CD4-positive, alpha-beta T cell treated with Interleukin-17A for 1 hour (primary cell): Measurements from ENCODE around the gene CFAP73.
"Not testable (repeated sequence)": the region's sequence is repeated elsewhere in the genome, so short reads cannot be mapped to it uniquely, and the experiment has no call there.

Source experiments
- DNase-seq: peaks from one replicate; pipeline ENCODE4 v3.0.0-alpha.2; 2020

CFAP73 gene

GRCh38 chr12:113196582-113196981 lies 47.1 kb downstream of the CFAP73 start:
- DNase-seq: no peak

GRCh38 chr12:113196990-113197389 lies 47.5 kb downstream of the CFAP73 start:
- peak; percentile 79 for DNase-seq

- DNase-seq: no peak
These were observed 48.1 kb downstream of the CFAP73 start for GRCh38 chr12:113197518-113198077.

- DNase-seq: no peak
These were observed 48.8 kb downstream of the CFAP73 start for GRCh38 chr12:113198296-113198695.

- DNase-seq: no peak
These were observed 50.7 kb downstream of the CFAP73 start for GRCh38 chr12:113200021-113200797.

GRCh38 chr12:113201187-113202177 lies 52.0 kb downstream of the CFAP73 start:
- no peak for DNase-seq

GRCh38 chr12:113202300-113203075 lies 53.0 kb downstream of the CFAP73 start:
- no peak for DNase-seq

- DNase-seq: no peak
These were observed 54.6 kb downstream of the CFAP73 start for GRCh38 chr12:113203852-113204760.

- DNase-seq: no peak
These were observed 55.3 kb downstream of the CFAP73 start for GRCh38 chr12:113204804-113205203.

GRCh38 chr12:113206802-113207201 lies 57.3 kb downstream of the CFAP73 start:
- DNase-seq: not testable (repeated sequence)

- DNase-seq: peak; percentile 18
These were observed 58.1 kb downstream of the CFAP73 start for GRCh38 chr12:113207613-113208040.

- peak; percentile 73 for DNase-seq
These were observed 58.8 kb downstream of the CFAP73 start for GRCh38 chr12:113208041-113208934.
